NCI-H226 (cell line): ENCODE measurements around the gene HNRNPAB.
A peak's percentile ranks its signal among the peaks of the same experiment; 100 is the strongest.

Experiments
- DNase-seq: peaks from one replicate; pipeline ENCODE4 v3.0.0-alpha.2; 2015

HNRNPAB gene

DNA sequence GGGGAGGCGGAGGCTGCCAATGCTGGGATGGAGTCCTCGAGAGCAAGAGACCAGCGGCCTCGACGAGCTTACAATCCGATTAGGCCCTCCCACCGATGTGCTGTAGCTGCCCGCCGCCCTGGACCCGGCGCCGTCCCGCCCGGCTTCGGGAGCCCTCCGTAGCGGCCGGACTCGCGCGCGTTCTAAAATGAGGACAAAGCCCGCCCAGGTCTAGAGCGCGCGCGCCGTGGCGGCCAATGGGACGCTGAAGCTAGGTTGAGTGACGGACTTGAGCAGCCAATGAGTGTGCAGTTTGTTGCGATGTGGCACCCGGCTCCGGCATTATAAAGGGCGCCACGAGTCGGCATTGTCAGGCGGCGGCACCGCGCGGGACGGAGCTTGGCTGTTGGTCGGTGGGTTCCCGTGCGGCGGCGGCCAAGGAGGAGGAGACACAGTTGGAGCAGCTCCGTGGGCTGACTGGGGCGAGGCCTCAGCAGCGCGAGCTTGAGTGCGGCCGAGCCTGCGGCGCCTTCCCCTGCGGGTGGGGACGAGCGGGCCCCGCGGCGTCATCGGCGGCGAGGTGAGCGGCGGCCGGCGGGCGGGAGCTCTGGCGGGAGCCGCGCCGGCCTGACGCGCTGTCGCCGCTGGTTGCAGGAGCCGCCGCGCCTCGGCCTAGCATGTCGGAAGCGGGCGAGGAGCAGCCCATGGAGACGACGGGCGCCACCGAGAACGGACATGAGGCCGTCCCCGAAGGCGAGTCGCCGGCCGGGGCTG, at the start of gene HNRNPAB:
HNRNPAB (plus strand) TSS at position 352 of the 753 bp plus-strand sequence; CDS start at position 657, 305 bp downstream.
- DNase-seq, result peak; percentile 87

DNA sequence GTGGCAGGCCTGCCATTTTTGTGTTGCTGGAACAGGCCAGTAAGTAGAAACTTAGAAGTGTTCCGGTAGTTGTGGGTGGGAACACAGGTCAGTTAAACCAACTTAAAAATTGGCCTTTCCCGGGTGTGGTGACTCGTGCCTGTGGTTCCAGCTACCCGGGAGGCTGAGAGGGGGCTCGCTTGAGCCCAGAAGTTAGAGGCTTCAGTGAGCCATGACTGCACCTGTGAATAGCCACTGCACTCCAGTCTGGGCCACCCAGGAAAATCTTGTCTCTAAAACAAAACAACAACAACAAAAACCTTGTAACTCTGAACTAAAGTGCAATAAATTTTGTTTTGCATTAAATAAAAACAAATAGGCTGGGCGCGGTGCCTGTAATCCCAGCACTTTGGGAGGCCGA, 49.3 kb upstream of the HNRNPAB start:
- no peak for DNase-seq

- DNase-seq, result no peak
Measured at GRCh38 chr5:178160176-178160575, 44.2 kb upstream of the HNRNPAB start.

GRCh38 chr5:178162481-178162880, 41.9 kb upstream of the HNRNPAB start:
- DNase-seq, result no peak

GRCh38 chr5:178163772-178164735, 40.3 kb upstream of the HNRNPAB start:
- DNase-seq, result peak; percentile 46

DNA sequence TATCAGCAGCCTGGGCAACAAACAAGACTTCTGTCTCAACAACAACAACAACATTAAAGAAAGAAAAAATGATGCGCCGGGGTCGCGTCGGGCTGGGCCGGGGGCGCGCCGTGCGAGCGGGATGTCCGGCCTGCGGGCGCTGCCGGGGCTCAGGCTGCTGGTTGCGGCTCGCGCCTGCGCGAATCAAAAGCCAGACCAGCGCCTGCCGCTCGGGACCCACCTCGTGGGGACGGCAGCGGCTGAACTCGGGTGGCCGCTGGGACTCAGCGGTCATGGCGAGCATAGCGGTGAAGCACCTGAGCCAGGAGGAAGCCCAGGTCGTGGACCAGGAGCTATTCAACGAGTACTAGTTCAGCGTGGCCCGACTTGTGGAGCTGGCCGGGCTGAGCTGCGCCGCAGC, 38.8 kb upstream of the HNRNPAB start:
- DNase-seq, result no peak

GRCh38 chr5:178170455-178170854, 33.9 kb upstream of the HNRNPAB start:
- no peak for DNase-seq

DNA sequence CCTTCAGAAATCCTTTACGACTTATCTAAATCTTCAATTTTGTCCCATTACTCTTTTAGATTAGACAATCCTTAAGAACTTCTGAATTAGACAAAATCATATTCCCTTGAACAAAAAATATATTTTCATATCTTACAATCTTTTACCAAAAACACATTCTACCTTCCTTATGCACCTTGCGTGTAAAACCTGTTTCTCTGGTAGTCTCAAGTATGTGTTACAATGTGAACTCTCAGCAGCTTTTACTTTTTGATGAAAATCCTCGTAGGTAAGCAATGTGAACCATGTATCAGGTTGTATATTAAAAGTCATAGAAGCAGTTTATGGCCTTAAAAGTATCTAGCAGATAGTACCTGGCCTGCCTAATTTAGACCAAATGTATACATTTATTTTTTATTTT, 29.9 kb upstream of the HNRNPAB start:
- DNase-seq, result no peak

- no peak for DNase-seq
Measured at GRCh38 chr5:178176791-178177190, 27.5 kb upstream of the HNRNPAB start.

DNA sequence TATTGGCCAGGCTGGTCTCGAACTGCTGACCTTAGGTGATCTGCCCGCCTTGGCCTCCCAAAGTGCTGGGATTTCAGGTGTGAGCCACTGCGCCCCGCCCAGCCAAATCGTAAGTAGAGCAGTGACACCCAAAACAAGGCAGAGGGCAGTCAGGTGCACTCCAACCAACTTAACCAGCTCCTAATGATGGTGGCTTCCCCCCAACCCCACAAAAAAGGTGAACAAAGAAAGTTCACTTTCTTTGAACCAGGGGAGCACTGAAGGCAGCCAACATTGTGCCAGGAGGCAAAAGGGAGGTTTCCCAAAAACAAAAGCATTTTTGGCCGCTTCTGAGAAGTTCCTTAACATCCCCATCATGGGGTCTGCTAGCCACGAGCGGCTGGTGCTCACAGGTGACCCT, 26.8 kb upstream of the HNRNPAB start:
- no peak for DNase-seq

GRCh38 chr5:178180141-178180863, 24.0 kb upstream of the HNRNPAB start:
- DNase-seq, result peak; percentile 6

DNA sequence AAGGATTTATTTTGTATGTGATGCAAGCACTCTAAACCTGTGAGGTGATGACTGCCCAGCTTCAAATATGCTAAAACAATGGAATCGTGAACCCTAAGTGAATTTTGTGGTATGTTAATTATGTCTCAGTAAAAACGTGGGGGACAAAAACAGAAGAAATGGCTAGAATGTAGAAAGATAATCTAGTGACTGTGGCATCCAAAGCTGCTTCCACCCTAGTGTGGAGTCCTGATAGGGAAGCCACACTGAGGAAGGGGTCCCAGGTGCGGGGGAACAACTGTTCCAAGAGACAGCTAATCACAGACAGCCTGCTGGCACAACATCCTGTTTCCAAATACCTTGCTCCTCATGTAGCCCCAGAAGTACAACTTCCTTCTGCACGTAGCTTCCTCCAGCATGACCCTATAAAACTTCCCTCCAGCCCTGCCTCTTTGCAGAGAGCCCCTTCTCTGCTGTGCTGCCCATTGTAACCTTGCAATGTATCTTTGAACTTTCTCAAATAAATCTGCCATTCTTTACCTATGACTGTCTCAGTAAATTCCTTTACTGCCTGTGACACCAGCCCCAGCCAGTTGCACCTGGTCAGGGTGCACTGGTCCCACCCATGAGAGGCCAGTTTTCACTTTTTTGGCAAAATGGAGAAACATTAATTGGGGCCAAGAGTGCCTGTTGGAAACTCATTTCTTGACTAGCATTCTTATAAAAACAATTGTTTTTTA, 22.0 kb upstream of the HNRNPAB start:
- DNase-seq, result no peak

DNA sequence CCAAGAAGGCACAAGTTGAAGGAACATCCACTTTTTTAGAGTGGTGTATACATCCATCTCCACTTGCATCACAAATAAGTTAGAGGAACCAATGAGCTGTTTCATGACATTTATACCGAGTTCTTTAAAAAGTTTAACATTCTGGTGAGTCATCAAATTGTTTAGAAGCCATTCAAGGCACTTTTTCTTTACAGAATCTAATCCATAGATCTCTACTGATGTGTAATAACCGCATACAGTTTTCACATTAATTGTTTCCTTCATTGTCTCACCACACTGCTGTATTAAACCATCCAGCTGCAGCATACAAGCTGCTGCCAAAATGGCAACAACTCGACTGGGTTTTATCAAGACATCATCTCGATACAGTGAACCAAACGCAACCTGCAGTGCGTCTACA, 17.9 kb upstream of the HNRNPAB start:
- DNase-seq, result no peak

DNA sequence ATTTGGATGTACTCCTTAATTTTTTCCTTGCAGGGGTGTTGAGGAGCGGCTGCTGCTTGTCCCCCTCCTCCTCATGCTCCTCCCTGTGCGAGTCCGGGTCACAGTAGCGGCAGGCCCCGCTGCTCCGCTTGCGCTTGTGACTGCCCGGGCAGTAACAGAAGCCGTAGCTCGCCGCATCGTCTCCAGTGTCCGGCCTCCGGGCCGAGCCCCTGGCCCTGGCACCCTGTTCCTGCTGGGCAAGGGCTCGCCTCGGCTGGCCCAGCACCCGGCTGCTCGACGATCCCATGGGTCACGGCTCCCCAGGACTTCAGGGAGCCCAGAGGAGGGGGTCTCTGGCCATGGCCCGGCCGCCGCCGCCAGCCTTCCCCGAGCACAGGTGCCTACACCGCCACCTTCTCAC, 17.3 kb upstream of the HNRNPAB start, which contains the start of gene GMCL2:
GMCL2 (minus strand) TSS at position 358 of the 400 bp plus-strand sequence; CDS start at position 286, 72 bp downstream.
- DNase-seq, result no peak

DNA sequence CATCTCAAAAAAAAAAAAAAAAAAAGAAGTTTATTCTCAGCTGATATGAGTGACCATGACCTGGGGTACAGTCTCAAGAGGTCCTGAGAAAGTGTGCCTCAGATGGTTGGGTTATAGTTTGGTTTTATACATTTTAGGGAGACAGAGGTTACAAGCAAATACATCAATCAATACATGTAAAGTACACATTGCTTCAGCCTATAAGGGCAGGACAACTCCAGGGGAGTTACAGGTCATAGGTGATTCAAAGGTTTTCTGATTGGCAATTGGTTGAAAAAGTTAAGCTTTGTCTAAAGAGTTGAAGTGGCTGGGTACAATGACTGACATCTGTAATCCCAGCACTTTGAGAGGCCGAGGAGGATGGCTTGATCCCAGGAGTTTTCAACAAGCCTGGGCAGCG, 14.9 kb upstream of the HNRNPAB start:
- no peak for DNase-seq

DNA sequence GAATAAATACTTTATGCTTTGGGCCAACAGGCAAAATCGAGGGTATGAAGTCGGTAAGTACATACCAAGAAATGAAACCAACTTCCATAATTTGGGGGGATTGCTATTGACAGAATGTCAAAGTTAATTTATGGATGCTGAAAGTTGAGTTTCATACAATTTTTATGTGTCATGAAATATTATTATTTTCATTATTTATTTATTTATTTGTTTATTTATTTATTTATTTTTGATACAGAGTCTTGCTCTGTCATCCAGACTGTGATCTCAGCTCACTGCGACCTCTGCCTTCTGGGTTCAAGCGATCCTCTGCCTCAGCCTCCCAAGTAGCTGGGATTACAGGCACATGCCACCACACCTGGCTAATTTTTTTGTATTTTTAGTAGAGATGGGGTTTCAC, 12.7 kb upstream of the HNRNPAB start:
- no peak for DNase-seq

- DNase-seq, result no peak
Measured at GRCh38 chr5:178192244-178192643, 12.1 kb upstream of the HNRNPAB start.

DNA sequence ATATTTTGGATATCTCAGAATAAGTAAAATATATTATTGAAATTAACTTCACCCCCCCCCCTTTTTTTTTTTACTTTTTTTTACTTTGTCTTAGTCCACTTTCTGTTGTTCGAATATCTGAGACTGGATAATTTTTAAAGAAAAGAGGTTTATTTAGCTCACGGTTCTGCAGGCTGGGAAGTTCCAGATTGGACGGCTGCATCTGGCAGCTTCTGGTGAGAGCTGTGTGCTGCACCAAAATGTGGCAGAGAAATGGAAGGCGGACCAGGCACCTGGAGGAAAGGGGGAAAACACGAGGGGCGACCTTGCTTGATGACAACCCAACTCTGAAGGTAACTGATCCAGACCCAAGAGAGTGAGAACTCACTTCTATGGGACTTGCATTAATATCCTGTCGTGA, 11.5 kb upstream of the HNRNPAB start:
- no peak for DNase-seq

GRCh38 chr5:178193251-178193809, 11.0 kb upstream of the HNRNPAB start:
- no peak for DNase-seq

GRCh38 chr5:178194026-178194425, 10.3 kb upstream of the HNRNPAB start:
- no peak for DNase-seq

DNA sequence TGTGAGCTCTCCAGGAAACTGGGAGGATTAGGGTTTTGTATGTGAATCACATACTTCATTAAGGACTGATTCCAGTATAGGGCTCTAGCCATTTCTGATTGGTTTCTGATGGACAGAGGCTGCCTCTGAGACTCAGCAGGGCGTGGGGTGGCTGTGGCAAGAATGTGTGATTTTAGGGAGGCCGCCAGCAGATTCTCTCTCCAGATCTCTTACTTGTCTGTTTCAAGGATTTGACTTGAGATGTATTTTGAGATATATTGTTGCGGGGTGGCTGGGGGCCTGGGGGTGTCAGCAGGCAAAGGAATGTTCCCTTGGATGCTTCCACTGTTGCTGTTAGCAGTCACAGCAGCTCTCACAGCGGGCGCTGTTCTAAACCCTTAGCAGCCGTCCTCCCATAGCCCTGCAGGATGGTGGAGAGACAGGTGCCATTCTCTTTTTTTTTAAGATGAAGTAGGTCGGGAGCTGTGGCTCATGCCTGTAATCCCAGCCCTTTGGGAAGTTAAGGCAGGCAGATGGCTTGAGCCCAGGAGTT, 8.0 kb upstream of the HNRNPAB start:
- no peak for DNase-seq

DNA sequence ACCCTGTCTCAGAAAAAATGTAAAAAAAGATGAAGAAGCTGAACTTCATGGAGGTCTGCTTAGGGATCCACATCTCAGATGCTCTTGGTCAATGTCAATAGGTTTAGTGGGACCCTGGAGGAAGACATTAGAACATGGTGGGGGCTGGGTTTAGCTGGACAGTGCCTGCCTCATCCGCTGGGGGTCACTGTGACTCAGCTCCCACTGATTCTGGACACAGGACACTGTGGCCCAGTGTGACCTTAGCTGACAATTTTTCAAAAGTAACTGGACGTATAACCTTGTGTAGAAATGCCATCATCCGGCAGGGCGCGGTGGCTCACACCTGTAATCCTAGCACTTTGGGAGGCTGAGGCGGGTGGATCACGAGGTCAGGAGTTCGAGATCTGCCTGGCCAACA, 7.3 kb upstream of the HNRNPAB start:
- no peak for DNase-seq
